H9 (cell line): Measurements from ENCODE around the gene PHC3. TPM values are rescaled to one million over a fixed set of nuclear protein-coding genes. Genes with fewer than 3 reads are reported as not detected.
A peak's percentile ranks its signal among the peaks of the same experiment; 100 is the strongest.

Experiments
- DNase-seq: peaks from one replicate; pipeline ENCODE4 v3.0.0-alpha.2; 2017
- H2AFZ ChIP-seq: one replicate; pipeline ENCODE4 v1.6.1; 2013; ENCODE audit warnings: mild to moderate bottlenecking, low read length, control low read depth, moderate library complexity
- H2AK5ac ChIP-seq: 2 replicates; pipeline ENCODE4 v1.6.1; 2013; ENCODE audit warnings: low read length, control low read depth, mixed read lengths; ENCODE audit not compliant: insufficient read length
- H2BK120ac ChIP-seq: one replicate; pipeline ENCODE4 v1.6.1; 2013; ENCODE audit warnings: low read depth, mild to moderate bottlenecking, low read length, control low read depth, inconsistent platforms; ENCODE audit not compliant: poor library complexity, severe bottlenecking
- H2BK12ac ChIP-seq: 2 replicates; pipeline ENCODE4 v1.6.1; 2013; ENCODE audit warnings: low read length, control low read depth, mixed read lengths, low read depth; ENCODE audit not compliant: insufficient read length
- H2BK15ac ChIP-seq: 2 replicates; pipeline ENCODE4 v1.6.1; 2013; ENCODE audit warnings: low read depth, low read length, control low read depth
- H2BK20ac ChIP-seq: one replicate; pipeline ENCODE4 v1.6.1; 2013; ENCODE audit warnings: low read depth, mild to moderate bottlenecking, low read length, control low read depth, inconsistent platforms; ENCODE audit not compliant: poor library complexity, severe bottlenecking
- H2BK5ac ChIP-seq: 2 replicates; pipeline ENCODE4 v1.6.1; 2013; ENCODE audit warnings: low read length, control low read depth, mixed read lengths; ENCODE audit not compliant: insufficient read length
- H3K14ac ChIP-seq: 2 replicates; pipeline ENCODE4 v1.6.1; 2013; ENCODE audit warnings: low read length, control low read depth; ENCODE audit not compliant: insufficient read depth
- H3K18ac ChIP-seq: 2 replicates; pipeline ENCODE4 v1.6.1; 2013; ENCODE audit warnings: low read depth, mild to moderate bottlenecking, mixed read lengths, low read length, control low read depth; ENCODE audit not compliant: insufficient read length
- H3K23ac ChIP-seq: 2 replicates; pipeline ENCODE4 v1.6.1; 2013; ENCODE audit warnings: low read length, control low read depth, mixed read lengths, low read depth; ENCODE audit not compliant: insufficient read length
- H3K23me2 ChIP-seq: 2 replicates; pipeline ENCODE4 v1.6.1; 2013; ENCODE audit warnings: low read depth, mild to moderate bottlenecking, mixed read lengths, low read length, control low read depth; ENCODE audit not compliant: insufficient read length, poor library complexity, severe bottlenecking
- H3K27ac ChIP-seq: 2 replicates; pipeline ENCODE4 v1.5.1; 2013; ENCODE audit warnings: low read length, control low read depth, mixed read lengths, low read depth; ENCODE audit not compliant: insufficient read length
- H3K27me3 ChIP-seq: 2 replicates; pipeline ENCODE4 v1.6.1; 2013; ENCODE audit warnings: low read length, control low read depth, inconsistent platforms; ENCODE audit not compliant: insufficient read depth
- H3K4ac ChIP-seq: 2 replicates; pipeline ENCODE4 v1.6.1; 2013; ENCODE audit warnings: low read depth, mild to moderate bottlenecking, control low read depth, inconsistent platforms, low read length, moderate library complexity
- H3K4me1 ChIP-seq: 2 replicates; pipeline ENCODE4 v1.6.1; 2013; ENCODE audit warnings: low read length, control low read depth, inconsistent platforms; ENCODE audit not compliant: insufficient read depth
- H3K4me2 ChIP-seq: 2 replicates; pipeline ENCODE4 v1.6.1; 2013; ENCODE audit warnings: low read length, control low read depth, mixed read lengths; ENCODE audit not compliant: insufficient read length, insufficient read depth
- H3K56ac ChIP-seq: 2 replicates; pipeline ENCODE4 v1.6.1; 2013; ENCODE audit warnings: low read depth, mild to moderate bottlenecking, mixed read lengths, low read length, control low read depth; ENCODE audit not compliant: insufficient read length
- H3K79me1 ChIP-seq: 2 replicates; pipeline ENCODE4 v1.6.1; 2013; ENCODE audit warnings: low read depth, mild to moderate bottlenecking, moderate library complexity, low read length, control low read depth, inconsistent platforms; ENCODE audit not compliant: insufficient read depth, poor library complexity, severe bottlenecking
- H3K79me2 ChIP-seq: 2 replicates; pipeline ENCODE4 v1.6.1; 2013; ENCODE audit warnings: low read length, control low read depth, inconsistent platforms; ENCODE audit not compliant: insufficient read depth
- H3K9ac ChIP-seq: 2 replicates; pipeline ENCODE4 v1.6.1; 2013; ENCODE audit warnings: low read length, control low read depth, mixed read lengths; ENCODE audit not compliant: insufficient read length; ENCODE audit errors: extremely low read depth
- H3K9me3 ChIP-seq: one replicate; pipeline ENCODE4 v1.6.1; 2013; ENCODE audit warnings: low read depth, low read length, inconsistent platforms; ENCODE audit not compliant: control insufficient read depth
- H3T11ph ChIP-seq: one replicate; pipeline ENCODE4 v1.6.1; 2013; ENCODE audit warnings: mild to moderate bottlenecking, low read length, control low read depth, inconsistent platforms
- H4K20me1 ChIP-seq: one replicate; pipeline ENCODE4 v1.6.1; 2013; ENCODE audit not compliant: control insufficient read depth, insufficient read length, insufficient read depth
- H4K5ac ChIP-seq: 2 replicates; pipeline ENCODE4 v1.6.1; 2013; ENCODE audit warnings: low read depth, mild to moderate bottlenecking, mixed read lengths, low read length, control low read depth; ENCODE audit not compliant: insufficient read length
- H4K8ac ChIP-seq: replicated peaks from 2 replicates; pipeline ENCODE4 v1.6.1; 2013; ENCODE audit warnings: low read length, control low read depth, mixed read lengths, low read depth; ENCODE audit not compliant: insufficient read length
- H4K91ac ChIP-seq: 2 replicates; pipeline ENCODE4 v1.6.1; 2013; ENCODE audit warnings: low read depth, mild to moderate bottlenecking, moderate library complexity, mixed read lengths, low read length, control low read depth; ENCODE audit not compliant: insufficient read length
- H3K27ac Mint-ChIP-seq, 3 experiments: 2 replicates in 2 of 3; 3 replicates in 1 of 3; pipeline ENCODE4 v1.8.0; 2020 to 2021; ENCODE audit warnings: mixed read lengths in 3 of 3, mild to moderate bottlenecking in 1 of 3, moderate library complexity in 1 of 3
- H3K27me3 Mint-ChIP-seq: 2 replicates; pipeline ENCODE4 v1.8.0; 2021; ENCODE audit warnings: low read depth, mild to moderate bottlenecking, moderate library complexity, mixed read lengths
- H3K36me3 Mint-ChIP-seq, 3 experiments: 2 replicates in 2 of 3; 3 replicates in 1 of 3; pipeline ENCODE4 v1.8.0; 2020 to 2021; ENCODE audit warnings: low read depth in 3 of 3, mixed read lengths in 3 of 3; ENCODE audit not compliant: insufficient read depth in 1 of 3
- H3K4me1 Mint-ChIP-seq, 2 experiments: 2 replicates each; pipeline ENCODE4 v1.8.0; 2020; ENCODE audit warnings: mixed read lengths in 2 of 2
- H3K4me3 Mint-ChIP-seq, 2 experiments: 2 replicates in 1 of 2; 3 replicates in 1 of 2; pipeline ENCODE4 v1.8.0; 2020 to 2021; ENCODE audit warnings: mild to moderate bottlenecking in 2 of 2, mixed read lengths in 2 of 2, moderate library complexity in 1 of 2
- H3K9me3 Mint-ChIP-seq, 2 experiments: 2 replicates in 1 of 2; 3 replicates in 1 of 2; pipeline ENCODE4 v1.8.0; 2020; ENCODE audit warnings: mild to moderate bottlenecking in 2 of 2, mixed read lengths in 2 of 2, moderate library complexity in 1 of 2
- CTCF ChIP-seq: fragments of 200-600 bp; sonication (generic); conservative IDR thresholded peaks from 3 replicates; pipeline ENCODE4 v1.8.0; 2021; ENCODE audit warnings: antibody characterized with exemption, mild to moderate bottlenecking
- WGBS: extraction: QIAGEN DNeasy Blood & Tissue Kit; methylation state at CpG from one replicate; pipeline ENCODE4 v1.1.7; 2013; ENCODE audit warnings: missing lambda C conversion rate, low lambda C conversion rate, mixed read lengths; ENCODE audit not compliant: insufficient read length; ENCODE audit errors: extremely low coverage; 5-methylcytosine and 5-hydroxymethylcytosine counted together
- total RNA-seq: library from RNA; stranded (reverse); gene quantifications from 2 replicates; pipeline ENCODE4 v1.2.1, GENCODE V29; 2021

Gene PHC3
- total RNA-seq, 1 experiment from 2014 or later = 26.4 TPM

GRCh38 chr3:170128977-170129431, 52.5 kb downstream of the PHC3 start:
- no peak overlapping the region for H3K27ac ChIP-seq
- no peak overlapping the region for H2BK120ac ChIP-seq
- no peak for DNase-seq
- no peak overlapping the region for H2BK20ac ChIP-seq
- H3K4me2 ChIP-seq = no peak overlapping the region
- H3K4me1 ChIP-seq = no peaks in the 10 kb centered on the region
- H2BK12ac ChIP-seq = no peak overlapping the region
- Mint-ChIP-seq H3K4me3 (no peak overlapping the region), H3K27ac (peak overlapping the region in 2 of 3 experiments; percentile 1 to 15; a peak in 3 of 7 replicates), H3K9me3 (no peaks in the 10 kb centered on the region), H3K27me3 (no peaks in the 10 kb centered on the region), H3K36me3 (peaks cover 11 to 33% (median 25%) of the 10 kb centered on the region in 3 experiments; a peak in 6 of 7 replicates), H3K4me1 (no peaks in the 10 kb centered on the region)
- H2BK5ac ChIP-seq = no peak overlapping the region
- no peak overlapping the region for H3K18ac ChIP-seq
- H4K5ac ChIP-seq = no peak overlapping the region
- H3K23ac ChIP-seq = no peak overlapping the region
- no peak overlapping the region for H3K14ac ChIP-seq
- H3K56ac ChIP-seq = no peak overlapping the region
- H3K9ac ChIP-seq = no peak overlapping the region
- H4K8ac ChIP-seq = peak overlapping the region; percentile 87
- H4K20me1 ChIP-seq = no peaks in the 10 kb centered on the region
- H4K91ac ChIP-seq = no peak overlapping the region
- no peak for TF ChIP-seq CTCF
- H2BK15ac ChIP-seq = no peak overlapping the region
- no peak overlapping the region for H3K4ac ChIP-seq
- H3K79me2 ChIP-seq = no peaks in the 10 kb centered on the region
- H3K27me3 ChIP-seq = no peaks in the 10 kb centered on the region
- WGBS = no CpG with 5 or more reads among the region's 1 CpG
- no peaks in the 10 kb centered on the region for H3K23me2 ChIP-seq
- no peak overlapping the region for H3T11ph ChIP-seq
- no peaks in the 10 kb centered on the region for H3K9me3 ChIP-seq
- no peaks in the 10 kb centered on the region for H3K79me1 ChIP-seq
- H2AK5ac ChIP-seq = no peak overlapping the region
- no peak overlapping the region for H2AFZ ChIP-seq
